KMS-11 (cell line): ENCODE measurements around the gene WNT3.

Source experiments
- H2AFZ ChIP-seq: fragments of 200-600 bp; sonication (generic); 2 replicates; pipeline ENCODE4 v1.6.1; 2016; ENCODE audit warnings: antibody characterized with exemption, mixed run types, low read depth
- H3K27ac ChIP-seq: fragments of 200-600 bp; sonication (generic); 2 replicates; pipeline ENCODE4 v1.6.1; 2016; ENCODE audit warnings: mild to moderate bottlenecking, mixed run types
- H3K27me3 ChIP-seq: fragments of 200-600 bp; sonication (generic); 2 replicates; pipeline ENCODE4 v1.6.1; 2017; ENCODE audit warnings: mild to moderate bottlenecking, low read depth, mixed run types, moderate library complexity; ENCODE audit not compliant: insufficient read depth
- H3K36me3 ChIP-seq: fragments of 200-600 bp; sonication (generic); 2 replicates; pipeline ENCODE4 v1.6.1; 2017; ENCODE audit warnings: mild to moderate bottlenecking, mixed run types; ENCODE audit not compliant: insufficient read depth
- H3K4me1 ChIP-seq: fragments of 200-600 bp; sonication (generic); 2 replicates; pipeline ENCODE4 v1.6.1; 2016; ENCODE audit warnings: mild to moderate bottlenecking, low read depth, mixed run types; ENCODE audit not compliant: poor library complexity, severe bottlenecking
- H3K4me2 ChIP-seq: fragments of 200-600 bp; sonication (generic); 2 replicates; pipeline ENCODE4 v1.7.0; 2016; ENCODE audit warnings: mild to moderate bottlenecking, mixed run types
- H3K4me3 ChIP-seq: fragments of 200-600 bp; sonication (generic); IDR thresholded peaks from 2 replicates; pipeline ENCODE4 v1.6.1; 2017; ENCODE audit warnings: low read depth, low read length, mixed read lengths; ENCODE audit not compliant: insufficient read depth
- H3K79me2 ChIP-seq: fragments of 200-600 bp; sonication (generic); 2 replicates; pipeline ENCODE4 v1.6.1; 2016; ENCODE audit warnings: low read depth, mixed run types; ENCODE audit not compliant: insufficient read depth
- H3K9ac ChIP-seq: fragments of 200-600 bp; sonication (generic); 2 replicates; pipeline ENCODE4 v1.6.1; 2016; ENCODE audit warnings: mild to moderate bottlenecking, mixed run types
- H4K20me1 ChIP-seq: fragments of 200-600 bp; sonication (generic); 2 replicates; pipeline ENCODE4 v1.6.1; 2016; ENCODE audit warnings: mild to moderate bottlenecking, mixed run types; ENCODE audit not compliant: insufficient read depth
- TF ChIP-seq, protein P1 (sequence below): fragments of 200-600 bp; sonication (generic); conservative IDR thresholded peaks from 2 replicates; pipeline ENCODE4 v1.6.1; 2017; ENCODE audit warnings: low read depth, mild to moderate bottlenecking, antibody characterized with exemption, low read length, moderate library complexity, mixed read lengths

Gene WNT3

GRCh38 chr17:46810837-46811236 is 7.7 kb downstream of the WNT3 start:
- Histone ChIP-seq H3K27me3 (no peaks in the 10 kb centered on the region), H2AFZ (no peak overlapping the region), H3K4me2 (no peak overlapping the region), H4K20me1 (no peaks in the 10 kb centered on the region), H3K4me3 (no peak overlapping the region), H3K4me1 (no peaks in the 10 kb centered on the region), H3K36me3 (no peaks in the 10 kb centered on the region), H3K79me2 (no peaks in the 10 kb centered on the region), H3K27ac (no peak overlapping the region), H3K9ac (no peak overlapping the region)
- TF ChIP-seq, protein P1, sequence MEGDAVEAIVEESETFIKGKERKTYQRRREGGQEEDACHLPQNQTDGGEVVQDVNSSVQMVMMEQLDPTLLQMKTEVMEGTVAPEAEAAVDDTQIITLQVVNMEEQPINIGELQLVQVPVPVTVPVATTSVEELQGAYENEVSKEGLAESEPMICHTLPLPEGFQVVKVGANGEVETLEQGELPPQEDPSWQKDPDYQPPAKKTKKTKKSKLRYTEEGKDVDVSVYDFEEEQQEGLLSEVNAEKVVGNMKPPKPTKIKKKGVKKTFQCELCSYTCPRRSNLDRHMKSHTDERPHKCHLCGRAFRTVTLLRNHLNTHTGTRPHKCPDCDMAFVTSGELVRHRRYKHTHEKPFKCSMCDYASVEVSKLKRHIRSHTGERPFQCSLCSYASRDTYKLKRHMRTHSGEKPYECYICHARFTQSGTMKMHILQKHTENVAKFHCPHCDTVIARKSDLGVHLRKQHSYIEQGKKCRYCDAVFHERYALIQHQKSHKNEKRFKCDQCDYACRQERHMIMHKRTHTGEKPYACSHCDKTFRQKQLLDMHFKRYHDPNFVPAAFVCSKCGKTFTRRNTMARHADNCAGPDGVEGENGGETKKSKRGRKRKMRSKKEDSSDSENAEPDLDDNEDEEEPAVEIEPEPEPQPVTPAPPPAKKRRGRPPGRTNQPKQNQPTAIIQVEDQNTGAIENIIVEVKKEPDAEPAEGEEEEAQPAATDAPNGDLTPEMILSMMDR: no peak

- Histone ChIP-seq H3K27me3 (no peaks in the 10 kb centered on the region), H3K79me2 (no peaks in the 10 kb centered on the region), H3K4me1 (no peaks in the 10 kb centered on the region), H2AFZ (no peak overlapping the region), H3K27ac (no peak overlapping the region), H4K20me1 (no peaks in the 10 kb centered on the region), H3K4me3 (no peak overlapping the region), H3K4me2 (no peak overlapping the region), H3K9ac (no peak overlapping the region), H3K36me3 (no peaks in the 10 kb centered on the region)
- TF ChIP-seq, protein P1: no peak
These were observed 9.4 kb downstream of the WNT3 start for GRCh38 chr17:46809110-46809571.

DNA sequence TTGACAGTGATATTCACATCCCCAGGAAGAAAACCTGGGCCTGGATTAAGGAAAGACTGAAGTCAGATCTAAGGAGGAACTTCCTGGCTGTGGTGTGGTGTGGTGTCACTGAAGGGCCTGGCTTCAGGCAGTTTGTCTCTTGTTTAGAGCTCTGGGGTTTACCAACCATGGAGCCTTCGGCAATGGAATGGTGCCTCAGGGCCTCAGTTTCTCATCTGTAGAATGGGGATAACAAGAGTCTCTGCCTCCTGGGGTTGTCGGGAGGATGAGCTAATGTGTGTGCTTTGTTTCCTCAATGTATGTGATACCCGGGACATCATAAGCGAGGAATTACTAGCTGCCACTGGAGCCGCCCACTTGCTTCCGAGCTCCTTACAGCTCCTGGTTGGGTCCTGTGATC is 12.7 kb downstream of the WNT3 start:
- Histone ChIP-seq H3K4me3 (no peak overlapping the region), H3K79me2 (no peaks in the 10 kb centered on the region), H3K27me3 (no peaks in the 10 kb centered on the region), H3K36me3 (no peaks in the 10 kb centered on the region), H3K27ac (no peak overlapping the region), H4K20me1 (no peaks in the 10 kb centered on the region), H3K4me2 (no peak overlapping the region), H3K4me1 (no peaks in the 10 kb centered on the region), H2AFZ (no peak overlapping the region), H3K9ac (no peak overlapping the region)
- TF ChIP-seq, protein P1: no peak

GRCh38 chr17:46803544-46803943 is 14.9 kb downstream of the WNT3 start:
- Histone ChIP-seq H3K4me3 (no peak overlapping the region), H3K27ac (no peak overlapping the region), H4K20me1 (no peaks in the 10 kb centered on the region), H3K4me2 (no peak overlapping the region), H3K27me3 (no peaks in the 10 kb centered on the region), H2AFZ (no peak overlapping the region), H3K79me2 (no peaks in the 10 kb centered on the region), H3K4me1 (no peaks in the 10 kb centered on the region), H3K36me3 (no peaks in the 10 kb centered on the region), H3K9ac (no peak overlapping the region)
- TF ChIP-seq, protein P1: no peak
